ENCODE results near the gene ACOXL. TPM values are rescaled to one million over a fixed set of nuclear protein-coding genes. Genes with fewer than 3 reads are reported as not detected.

The ACOXL gene
- total RNA-seq, 2 experiments from 2014 or later, result not detected

DNA sequence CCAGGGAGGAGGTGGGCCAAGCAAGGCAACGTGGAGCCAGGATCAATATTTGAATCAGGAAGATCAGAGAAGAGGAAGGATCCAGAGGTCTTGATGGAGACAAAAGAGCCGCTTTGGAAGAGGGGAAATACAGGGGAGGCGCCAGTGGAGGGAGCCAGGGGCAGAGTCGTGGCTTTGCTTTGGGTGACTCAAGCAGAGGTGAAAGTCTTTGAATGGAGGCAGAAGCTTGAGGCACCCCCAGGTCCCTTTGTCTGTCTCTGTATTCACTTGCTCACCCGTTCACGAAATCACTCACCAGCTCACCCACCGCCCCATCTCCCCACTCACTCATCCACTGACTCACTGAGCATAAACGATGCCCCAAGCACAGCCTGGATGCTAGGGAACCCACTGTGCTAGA, 134.1 kb downstream of the ACOXL start:
- H3K27ac Mint-ChIP-seq, result no peak overlapping the region
- peaks cover 17% of the 10 kb centered on the region for H3K4me1 Mint-ChIP-seq (ENCODE audit: low read depth)
- ChIA-PET POLR2A (interaction anchor here (0.6 kb wide), 1 partner anchor 257 kb away, joined by 3 read pairs; no protein-coding TSS in a partner anchor), CTCF (interaction anchor here (1.5 kb wide), 1 partner anchor 12 kb away, joined by 7 read pairs; no protein-coding TSS in a partner anchor)
- no peaks in the 10 kb centered on the region for H3K9me3 Mint-ChIP-seq
- ATAC-seq (ENCODE audit: poor library complexity), result no peak
- Histone ChIP-seq H3K9me3 (ENCODE audit: control insufficient read depth in 1 of 2, insufficient read depth in 1 of 2, low read length in 2 of 2) (no peaks in the 10 kb centered on the region), H3K27me3 (ENCODE audit: control insufficient read depth in 1 of 2, insufficient read depth in 2 of 2, low read length in 2 of 2) (peaks cover 3 to 6% of the 10 kb centered on the region in 2 experiments), H3K36me3 (ENCODE audit: insufficient read depth, low read length) (no peaks in the 10 kb centered on the region), H3K27ac (ENCODE audit: low read depth in 1 of 2, low read length in 2 of 2) (no peak overlapping the region), H3K4me1 (ENCODE audit: insufficient read depth, low read length) (peaks cover 16% of the 10 kb centered on the region), H3K4me3 (ENCODE audit: low read length) (no peak overlapping the region)
- H3K27me3 Mint-ChIP-seq, result peaks cover 4% of the 10 kb centered on the region
- DNase-seq, result no peak
- H3K4me3 Mint-ChIP-seq, result no peak overlapping the region
- no peak for TF ChIP-seq CTCF (IDR thresholded peaks at IDR 0.05)
- H3K36me3 Mint-ChIP-seq (ENCODE audit: low read depth), result no peaks in the 10 kb centered on the region
- intact Hi-C loops (cut with DNase I, micrococcal nuclease), result no loop called here

- ATAC-seq (ENCODE audit: poor library complexity), result no peak
- Mint-ChIP-seq H3K27me3 (peaks cover 4% of the 10 kb centered on the region), H3K9me3 (no peaks in the 10 kb centered on the region), H3K4me3 (no peak overlapping the region), H3K36me3 (ENCODE audit: low read depth) (no peaks in the 10 kb centered on the region), H3K27ac (no peak overlapping the region), H3K4me1 (ENCODE audit: low read depth) (peaks cover 17% of the 10 kb centered on the region)
- Histone ChIP-seq H3K4me3 (ENCODE audit: low read length) (no peak overlapping the region), H3K27me3 (ENCODE audit: control insufficient read depth in 1 of 2, insufficient read depth in 2 of 2, low read length in 2 of 2) (peaks cover 3% of the 10 kb centered on the region in 2 experiments), H3K27ac (ENCODE audit: low read depth in 1 of 2, low read length in 2 of 2) (no peak overlapping the region), H3K9me3 (ENCODE audit: control insufficient read depth in 1 of 2, insufficient read depth in 1 of 2, low read length in 2 of 2) (no peaks in the 10 kb centered on the region), H3K36me3 (ENCODE audit: insufficient read depth, low read length) (no peaks in the 10 kb centered on the region), H3K4me1 (ENCODE audit: insufficient read depth, low read length) (peaks cover 16% of the 10 kb centered on the region)
- CTCF ChIA-PET, result interaction anchor here (1.5 kb wide), 1 partner anchor 11 kb away, joined by 7 read pairs; no protein-coding TSS in a partner anchor
- DNase-seq, result no peak
- no peak for TF ChIP-seq CTCF (IDR thresholded peaks at IDR 0.05)
- POLR2A ChIA-PET, result interaction anchor here (0.6 kb wide), 1 partner anchor 256 kb away, joined by 3 read pairs; no protein-coding TSS in a partner anchor
- intact Hi-C loops (cut with DNase I, micrococcal nuclease), result no loop called here
Observed at GRCh38 chr2:110867078-110867477, 134.7 kb downstream of the ACOXL start.

GRCh38 chr2:110868971-110869370, 136.6 kb downstream of the ACOXL start:
- Histone ChIP-seq H3K4me3 (ENCODE audit: low read length) (no peak overlapping the region), H3K36me3 (ENCODE audit: insufficient read depth, low read length) (no peaks in the 10 kb centered on the region), H3K4me1 (ENCODE audit: insufficient read depth, low read length) (peaks cover 19% of the 10 kb centered on the region), H3K27ac (ENCODE audit: low read depth in 1 of 2, low read length in 2 of 2) (no peak overlapping the region), H3K27me3 (ENCODE audit: control insufficient read depth in 1 of 2, insufficient read depth in 2 of 2, low read length in 2 of 2) (peaks cover 0 to 3% of the 10 kb centered on the region in 2 experiments), H3K9me3 (ENCODE audit: control insufficient read depth in 1 of 2, insufficient read depth in 1 of 2, low read length in 2 of 2) (no peaks in the 10 kb centered on the region)
- H3K36me3 Mint-ChIP-seq (ENCODE audit: low read depth), result no peaks in the 10 kb centered on the region
- DNase-seq, result no peak
- TF ChIP-seq CTCF (IDR thresholded peaks at IDR 0.05), result no peak
- no peaks in the 10 kb centered on the region for H3K9me3 Mint-ChIP-seq
- no peak for ATAC-seq (ENCODE audit: poor library complexity)
- intact Hi-C loops (cut with DNase I, micrococcal nuclease), result no loop called here
- CTCF ChIA-PET, result no interaction called here
- POLR2A ChIA-PET, result no interaction called here
- H3K27ac Mint-ChIP-seq, result no peak overlapping the region
- H3K27me3 Mint-ChIP-seq, result peaks cover 4% of the 10 kb centered on the region
- H3K4me3 Mint-ChIP-seq, result no peak overlapping the region
- peaks cover 23% of the 10 kb centered on the region for H3K4me1 Mint-ChIP-seq (ENCODE audit: low read depth)

Measured in CD4-positive, alpha-beta T cell (primary cell).